Inflammatory macrophage treated with lipopolysaccharide for 4 hours (primary cell): Measurements from ENCODE around the gene CEACAM5.
"Not testable (repeated sequence)": the region's sequence is repeated elsewhere in the genome, so short reads cannot be mapped to it uniquely, and the experiment has no call there.

ENCODE experiments used
- DNase-seq: peaks from one replicate; pipeline ENCODE4 v3.0.0-alpha.2; 2020

CEACAM5 gene

DNA sequence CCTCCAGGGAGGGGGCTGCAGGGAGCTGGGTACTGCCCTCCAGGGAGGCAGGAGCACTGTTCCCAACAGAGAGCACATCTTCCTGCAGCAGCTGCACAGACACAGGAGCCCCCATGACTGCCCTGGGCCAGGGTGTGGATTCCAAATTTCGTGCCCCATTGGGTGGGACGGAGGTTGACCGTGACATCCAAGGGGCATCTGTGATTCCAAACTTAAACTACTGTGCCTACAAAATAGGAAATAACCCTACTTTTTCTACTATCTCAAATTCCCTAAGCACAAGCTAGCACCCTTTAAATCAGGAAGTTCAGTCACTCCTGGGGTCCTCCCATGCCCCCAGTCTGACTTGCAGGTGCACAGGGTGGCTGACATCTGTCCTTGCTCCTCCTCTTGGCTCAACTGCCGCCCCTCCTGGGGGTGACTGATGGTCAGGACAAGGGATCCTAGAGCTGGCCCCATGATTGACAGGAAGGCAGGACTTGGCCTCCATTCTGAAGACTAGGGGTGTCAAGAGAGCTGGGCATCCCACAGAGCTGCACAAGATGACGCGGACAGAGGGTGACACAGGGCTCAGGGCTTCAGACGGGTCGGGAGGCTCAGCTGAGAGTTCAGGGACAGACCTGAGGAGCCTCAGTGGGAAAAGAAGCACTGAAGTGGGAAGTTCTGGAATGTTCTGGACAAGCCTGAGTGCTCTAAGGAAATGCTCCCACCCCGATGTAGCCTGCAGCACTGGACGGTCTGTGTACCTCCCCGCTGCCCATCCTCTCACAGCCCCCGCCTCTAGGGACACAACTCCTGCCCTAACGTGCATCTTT lies 7.8 kb upstream of the CEACAM5 start:
- no peak for DNase-seq

DNA sequence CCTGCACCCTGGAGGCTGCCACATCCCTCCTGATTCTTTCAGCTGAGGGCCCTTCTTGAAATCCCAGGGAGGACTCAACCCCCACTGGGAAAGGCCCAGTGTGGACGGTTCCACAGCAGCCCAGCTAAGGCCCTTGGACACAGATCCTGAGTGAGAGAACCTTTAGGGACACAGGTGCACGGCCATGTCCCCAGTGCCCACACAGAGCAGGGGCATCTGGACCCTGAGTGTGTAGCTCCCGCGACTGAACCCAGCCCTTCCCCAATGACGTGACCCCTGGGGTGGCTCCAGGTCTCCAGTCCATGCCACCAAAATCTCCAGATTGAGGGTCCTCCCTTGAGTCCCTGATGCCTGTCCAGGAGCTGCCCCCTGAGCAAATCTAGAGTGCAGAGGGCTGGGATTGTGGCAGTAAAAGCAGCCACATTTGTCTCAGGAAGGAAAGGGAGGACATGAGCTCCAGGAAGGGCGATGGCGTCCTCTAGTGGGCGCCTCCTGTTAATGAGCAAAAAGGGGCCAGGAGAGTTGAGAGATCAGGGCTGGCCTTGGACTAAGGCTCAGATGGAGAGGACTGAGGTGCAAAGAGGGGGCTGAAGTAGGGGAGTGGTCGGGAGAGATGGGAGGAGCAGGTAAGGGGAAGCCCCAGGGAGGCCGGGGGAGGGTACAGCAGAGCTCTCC lies 6.9 kb upstream of the CEACAM5 start:
- DNase-seq, result peak; percentile 7

DNA sequence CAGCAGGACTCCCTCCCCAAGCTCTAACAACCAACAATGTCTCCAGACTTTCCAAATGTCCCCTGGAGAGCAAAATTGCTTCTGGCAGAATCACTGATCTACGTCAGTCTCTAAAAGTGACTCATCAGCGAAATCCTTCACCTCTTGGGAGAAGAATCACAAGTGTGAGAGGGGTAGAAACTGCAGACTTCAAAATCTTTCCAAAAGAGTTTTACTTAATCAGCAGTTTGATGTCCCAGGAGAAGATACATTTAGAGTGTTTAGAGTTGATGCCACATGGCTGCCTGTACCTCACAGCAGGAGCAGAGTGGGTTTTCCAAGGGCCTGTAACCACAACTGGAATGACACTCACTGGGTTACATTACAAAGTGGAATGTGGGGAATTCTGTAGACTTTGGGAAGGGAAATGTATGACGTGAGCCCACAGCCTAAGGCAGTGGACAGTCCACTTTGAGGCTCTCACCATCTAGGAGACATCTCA lies 6.2 kb upstream of the CEACAM5 start:
- no peak for DNase-seq

DNA sequence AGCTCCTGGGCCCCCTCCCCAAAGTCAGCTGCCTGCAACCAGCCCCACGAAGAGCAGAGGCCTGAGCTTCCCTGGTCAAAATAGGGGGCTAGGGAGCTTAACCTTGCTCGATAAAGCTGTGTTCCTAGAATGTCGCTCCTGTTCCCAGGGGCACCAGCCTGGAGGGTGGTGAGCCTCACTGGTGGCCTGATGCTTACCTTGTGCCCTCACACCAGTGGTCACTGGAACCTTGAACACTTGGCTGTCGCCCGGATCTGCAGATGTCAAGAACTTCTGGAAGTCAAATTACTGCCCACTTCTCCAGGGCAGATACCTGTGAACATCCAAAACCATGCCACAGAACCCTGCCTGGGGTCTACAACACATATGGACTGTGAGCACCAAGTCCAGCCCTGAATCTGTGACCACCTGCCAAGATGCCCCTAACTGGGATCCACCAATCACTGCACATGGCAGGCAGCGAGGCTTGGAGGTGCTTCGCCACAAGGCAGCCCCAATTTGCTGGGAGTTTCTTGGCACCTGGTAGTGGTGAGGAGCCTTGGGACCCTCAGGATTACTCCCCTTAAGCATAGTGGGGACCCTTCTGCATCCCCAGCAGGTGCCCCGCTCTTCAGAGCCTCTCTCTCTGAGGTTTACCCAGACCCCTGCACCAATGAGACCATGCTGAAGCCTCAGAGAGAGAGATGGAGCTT lies 4.7 kb upstream of the CEACAM5 start:
- DNase-seq, result no peak

DNA sequence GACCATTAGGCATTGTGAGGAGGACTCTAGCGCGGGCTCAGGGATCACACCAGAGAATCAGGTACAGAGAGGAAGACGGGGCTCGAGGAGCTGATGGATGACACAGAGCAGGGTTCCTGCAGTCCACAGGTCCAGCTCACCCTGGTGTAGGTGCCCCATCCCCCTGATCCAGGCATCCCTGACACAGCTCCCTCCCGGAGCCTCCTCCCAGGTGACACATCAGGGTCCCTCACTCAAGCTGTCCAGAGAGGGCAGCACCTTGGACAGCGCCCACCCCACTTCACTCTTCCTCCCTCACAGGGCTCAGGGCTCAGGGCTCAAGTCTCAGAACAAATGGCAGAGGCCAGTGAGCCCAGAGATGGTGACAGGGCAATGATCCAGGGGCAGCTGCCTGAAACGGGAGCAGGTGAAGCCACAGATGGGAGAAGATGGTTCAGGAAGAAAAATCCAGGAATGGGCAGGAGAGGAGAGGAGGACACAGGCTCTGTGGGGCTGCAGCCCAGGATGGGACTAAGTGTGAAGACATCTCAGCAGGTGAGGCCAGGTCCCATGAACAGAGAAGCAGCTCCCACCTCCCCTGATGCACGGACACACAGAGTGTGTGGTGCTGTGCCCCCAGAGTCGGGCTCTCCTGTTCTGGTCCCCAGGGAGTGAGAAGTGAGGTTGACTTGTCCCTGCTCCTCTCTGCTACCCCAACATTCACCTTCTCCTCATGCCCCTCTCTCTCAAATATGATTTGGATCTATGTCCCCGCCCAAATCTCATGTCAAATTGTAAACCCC lies 2.8 kb upstream of the CEACAM5 start:
- no peak for DNase-seq

DNA sequence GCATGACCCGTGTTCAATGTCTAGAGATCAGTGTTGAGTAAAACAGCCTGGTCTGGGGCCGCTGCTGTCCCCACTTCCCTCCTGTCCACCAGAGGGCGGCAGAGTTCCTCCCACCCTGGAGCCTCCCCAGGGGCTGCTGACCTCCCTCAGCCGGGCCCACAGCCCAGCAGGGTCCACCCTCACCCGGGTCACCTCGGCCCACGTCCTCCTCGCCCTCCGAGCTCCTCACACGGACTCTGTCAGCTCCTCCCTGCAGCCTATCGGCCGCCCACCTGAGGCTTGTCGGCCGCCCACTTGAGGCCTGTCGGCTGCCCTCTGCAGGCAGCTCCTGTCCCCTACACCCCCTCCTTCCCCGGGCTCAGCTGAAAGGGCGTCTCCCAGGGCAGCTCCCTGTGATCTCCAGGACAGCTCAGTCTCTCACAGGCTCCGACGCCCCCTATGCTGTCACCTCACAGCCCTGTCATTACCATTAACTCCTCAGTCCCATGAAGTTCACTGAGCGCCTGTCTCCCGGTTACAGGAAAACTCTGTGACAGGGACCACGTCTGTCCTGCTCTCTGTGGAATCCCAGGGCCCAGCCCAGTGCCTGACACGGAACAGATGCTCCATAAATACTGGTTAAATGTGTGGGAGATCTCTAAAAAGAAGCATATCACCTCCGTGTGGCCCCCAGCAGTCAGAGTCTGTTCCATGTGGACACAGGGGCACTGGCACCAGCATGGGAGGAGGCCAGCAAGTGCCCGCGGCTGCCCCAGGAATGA lies 1.5 kb upstream of the CEACAM5 start:
- DNase-seq, result peak; percentile 58

DNA sequence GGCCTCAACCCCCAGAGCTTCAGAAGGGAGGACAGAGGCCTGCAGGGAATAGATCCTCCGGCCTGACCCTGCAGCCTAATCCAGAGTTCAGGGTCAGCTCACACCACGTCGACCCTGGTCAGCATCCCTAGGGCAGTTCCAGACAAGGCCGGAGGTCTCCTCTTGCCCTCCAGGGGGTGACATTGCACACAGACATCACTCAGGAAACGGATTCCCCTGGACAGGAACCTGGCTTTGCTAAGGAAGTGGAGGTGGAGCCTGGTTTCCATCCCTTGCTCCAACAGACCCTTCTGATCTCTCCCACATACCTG lies 969 bp upstream of the CEACAM5 start:
- no peak for DNase-seq

DNA sequence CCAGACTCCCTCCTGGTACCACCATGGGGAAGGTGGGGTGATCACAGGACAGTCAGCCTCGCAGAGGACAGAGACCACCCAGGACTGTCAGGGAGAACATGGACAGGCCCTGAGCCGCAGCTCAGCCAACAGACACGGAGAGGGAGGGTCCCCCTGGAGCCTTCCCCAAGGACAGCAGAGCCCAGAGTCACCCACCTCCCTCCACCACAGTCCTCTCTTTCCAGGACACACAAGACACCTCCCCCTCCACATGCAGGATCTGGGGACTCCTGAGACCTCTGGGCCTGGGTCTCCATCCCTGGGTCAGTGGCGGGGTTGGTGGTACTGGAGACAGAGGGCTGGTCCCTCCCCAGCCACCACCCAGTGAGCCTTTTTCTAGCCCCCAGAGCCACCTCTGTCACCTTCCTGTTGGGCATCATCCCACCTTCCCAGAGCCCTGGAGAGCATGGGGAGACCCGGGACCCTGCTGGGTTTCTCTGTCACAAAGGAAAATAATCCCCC lies 505 bp upstream of the CEACAM5 start:
- no peak for DNase-seq

DNA sequence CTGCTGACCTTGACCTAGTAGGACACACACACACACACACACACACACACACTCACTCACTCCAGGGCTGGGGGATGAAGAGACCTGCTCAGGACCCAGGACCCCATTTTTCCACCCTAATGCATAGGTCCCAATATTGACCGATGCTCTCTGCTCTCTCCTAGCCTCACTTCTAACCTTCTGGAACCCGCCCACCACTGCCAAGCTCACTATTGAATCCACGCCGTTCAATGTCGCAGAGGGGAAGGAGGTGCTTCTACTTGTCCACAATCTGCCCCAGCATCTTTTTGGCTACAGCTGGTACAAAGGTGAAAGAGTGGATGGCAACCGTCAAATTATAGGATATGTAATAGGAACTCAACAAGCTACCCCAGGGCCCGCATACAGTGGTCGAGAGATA lies 1.1 kb downstream of the CEACAM5 start:
- not testable (repeated sequence) for DNase-seq

DNA sequence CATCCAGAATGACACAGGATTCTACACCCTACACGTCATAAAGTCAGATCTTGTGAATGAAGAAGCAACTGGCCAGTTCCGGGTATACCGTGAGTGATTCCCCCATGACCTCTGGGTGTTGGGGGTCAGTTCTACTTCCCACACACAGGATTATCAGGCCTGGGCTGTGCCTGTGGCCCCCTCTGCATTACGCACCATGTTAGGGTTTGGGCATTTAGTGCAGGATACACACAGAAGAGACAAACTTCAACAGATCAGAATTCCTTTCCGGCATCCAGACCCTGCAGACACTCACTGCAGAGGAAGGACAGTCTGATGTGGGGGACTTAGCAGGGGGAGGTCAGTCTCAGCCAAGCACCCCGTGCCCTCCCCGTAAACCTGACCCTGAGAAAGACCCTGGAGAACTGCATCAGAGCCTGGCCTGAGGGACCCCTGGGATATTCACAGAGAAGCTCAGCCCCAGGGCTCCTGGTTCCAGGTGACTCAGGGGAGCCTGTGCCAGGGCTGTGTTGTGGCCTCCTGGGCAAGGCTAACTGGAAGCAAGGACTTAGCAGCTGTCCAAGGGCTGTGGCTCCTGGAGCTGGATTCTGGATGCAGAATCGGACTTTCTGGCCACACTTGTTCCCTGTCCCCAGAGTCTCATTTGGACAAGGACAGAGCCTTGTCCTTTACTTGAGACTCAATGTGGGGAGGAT lies 1.7 kb downstream of the CEACAM5 start:
- DNase-seq, result no peak

DNA sequence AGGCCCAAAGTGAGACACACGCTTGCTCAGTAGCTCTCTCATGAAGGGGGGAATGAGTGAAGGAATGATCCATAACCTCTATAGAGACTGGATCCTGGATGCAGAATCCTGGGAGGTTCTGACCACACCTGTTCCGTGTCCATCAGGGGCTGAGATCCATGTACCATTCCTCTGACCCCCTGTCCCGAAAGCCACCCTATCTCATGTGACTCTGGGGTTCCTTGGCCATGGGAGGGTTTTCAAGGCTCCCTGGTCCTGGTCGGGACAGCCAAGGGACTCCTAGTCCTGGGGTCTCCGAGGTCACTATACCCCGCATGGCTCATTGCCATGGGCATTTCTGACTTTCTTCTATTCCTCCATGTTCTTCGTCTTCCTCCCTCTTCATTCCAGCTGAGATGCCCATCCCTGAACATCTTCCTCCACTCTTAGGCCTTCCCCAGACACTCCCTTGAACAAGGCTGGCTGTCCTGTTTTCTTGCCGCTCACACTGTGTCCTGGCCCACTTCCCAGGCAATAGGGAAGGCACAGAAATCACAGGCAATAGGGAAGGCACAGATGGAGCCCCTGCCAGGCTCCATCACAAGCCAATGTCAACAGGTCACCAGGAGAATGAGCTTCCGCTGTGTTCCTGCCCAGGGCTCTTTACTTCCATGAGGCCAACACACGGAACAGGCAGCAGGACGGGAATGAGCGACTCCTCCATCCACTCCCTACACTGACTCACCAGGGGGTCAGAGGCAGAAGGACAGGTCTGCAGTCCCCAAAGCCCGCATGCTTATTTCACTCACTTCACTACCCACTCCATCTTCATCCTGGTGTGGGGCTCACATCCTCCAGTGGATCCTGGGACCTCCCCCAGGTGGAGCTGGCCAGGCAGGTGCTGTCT lies 3.2 kb downstream of the CEACAM5 start:
- DNase-seq, result no peak

DNA sequence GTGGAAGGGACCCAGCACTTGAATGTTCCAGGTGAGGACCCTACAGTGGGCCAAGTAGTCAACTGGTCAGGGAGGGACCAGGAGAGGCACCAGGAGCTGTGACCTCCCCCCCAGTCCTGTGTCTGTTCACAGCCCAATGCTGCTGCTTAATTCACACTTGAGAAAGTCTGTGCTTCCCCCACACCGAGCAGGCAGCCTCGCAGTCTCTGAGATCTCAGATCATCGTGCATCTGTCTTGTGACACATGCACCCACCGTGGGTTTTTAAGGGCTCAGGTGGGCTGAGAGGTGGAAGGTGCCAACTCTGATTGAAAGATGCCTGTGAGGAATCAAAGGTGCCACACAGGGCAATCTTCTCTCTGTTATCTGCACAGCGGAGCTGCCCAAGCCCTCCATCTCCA lies 6.2 kb downstream of the CEACAM5 start:
- DNase-seq, result no peak

DNA sequence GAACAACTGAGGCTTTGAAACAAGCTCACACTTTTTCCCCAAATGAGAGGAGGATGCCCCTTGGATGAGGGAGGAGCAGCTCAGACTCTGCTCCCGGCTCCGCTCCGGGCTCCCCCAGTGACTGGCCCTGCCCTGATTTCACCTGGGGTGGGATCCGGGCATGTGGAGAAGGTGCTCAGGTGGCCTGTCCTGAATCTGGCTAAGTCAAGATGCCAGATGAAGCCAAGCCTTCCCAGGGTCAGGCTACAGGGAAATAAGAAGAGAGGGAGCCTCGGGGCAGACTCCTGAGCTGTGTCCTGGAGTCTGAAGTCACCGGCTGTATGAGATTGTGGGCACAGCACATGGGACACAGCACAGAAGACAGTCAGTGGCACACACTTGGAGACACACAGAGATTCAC lies 10.3 kb downstream of the CEACAM5 start:
- no peak for DNase-seq

DNA sequence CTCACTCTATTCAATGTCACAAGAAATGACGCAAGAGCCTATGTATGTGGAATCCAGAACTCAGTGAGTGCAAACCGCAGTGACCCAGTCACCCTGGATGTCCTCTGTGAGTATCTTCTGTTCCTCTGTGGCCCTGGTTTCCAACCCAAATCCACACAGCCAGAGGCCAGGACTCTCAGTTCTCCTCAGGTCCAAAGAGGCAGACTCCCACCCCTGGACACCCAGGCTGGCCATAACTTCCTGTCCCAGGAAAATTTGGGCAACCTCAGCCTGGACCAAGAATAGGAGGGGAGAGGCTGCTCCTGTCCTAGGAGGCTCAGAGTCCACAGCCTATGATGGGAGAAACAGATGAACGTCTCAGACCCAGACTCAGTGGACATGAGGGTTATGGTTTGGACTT lies 11.7 kb downstream of the CEACAM5 start:
- no peak for DNase-seq

DNA sequence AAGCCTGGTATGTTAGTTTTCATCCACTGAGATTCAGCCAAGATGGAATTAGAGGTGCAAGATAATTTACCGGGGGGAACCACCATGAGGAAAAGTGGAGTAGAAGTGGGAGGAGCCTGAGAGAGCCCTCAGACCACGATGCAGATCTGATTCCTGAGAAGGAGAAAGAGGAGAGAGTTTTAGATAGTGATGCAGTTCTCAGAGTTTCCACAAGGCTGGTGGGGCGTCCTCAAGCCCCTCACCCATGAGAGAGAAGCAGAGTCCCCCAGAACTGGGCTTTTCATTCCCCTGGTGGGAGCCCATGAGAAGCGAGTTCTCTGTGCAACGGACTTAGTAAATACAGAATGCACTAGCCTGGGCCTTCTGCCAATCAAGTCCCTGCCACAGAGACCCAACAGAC lies 18.1 kb downstream of the CEACAM5 start:
- no peak for DNase-seq

DNA sequence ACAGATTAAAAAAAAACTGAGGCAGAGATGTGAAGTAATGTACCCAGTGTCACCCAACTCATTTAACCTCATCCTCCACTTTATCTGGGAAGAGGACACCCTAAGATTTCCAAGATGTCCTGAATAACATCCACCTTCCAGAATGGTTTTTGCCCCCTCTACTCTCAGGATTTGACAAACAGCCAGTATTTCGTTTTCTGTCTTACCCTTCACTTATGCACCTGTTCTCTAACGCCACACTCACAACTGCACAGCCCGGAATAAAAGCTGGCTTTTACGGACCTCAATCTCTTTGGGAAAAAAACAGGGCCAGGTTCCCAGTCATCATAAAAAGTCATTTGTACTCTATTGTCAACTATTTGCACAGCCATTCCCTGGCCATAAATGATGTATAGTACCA lies 25.7 kb downstream of the CEACAM5 start:
- DNase-seq, result no peak

DNA sequence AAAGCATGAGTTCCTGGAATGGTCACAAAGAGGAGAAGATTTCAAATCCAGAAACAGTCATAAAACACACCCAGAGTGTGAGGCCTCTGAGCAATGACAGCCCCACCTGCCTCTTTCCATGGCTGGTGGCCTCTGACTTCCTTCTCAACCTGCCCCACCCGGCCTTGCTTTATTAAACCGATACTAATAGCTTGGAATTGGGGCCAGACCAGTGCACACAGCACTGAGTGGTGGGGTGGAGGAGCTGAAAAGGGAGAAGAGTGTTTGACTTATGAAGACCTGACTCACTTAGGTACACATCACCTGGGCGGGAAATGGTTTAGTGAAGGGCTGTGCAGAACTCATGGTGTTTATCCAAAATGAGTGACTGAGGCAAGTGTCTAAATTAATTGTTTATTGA lies 26.2 kb downstream of the CEACAM5 start:
- no peak for DNase-seq

DNA sequence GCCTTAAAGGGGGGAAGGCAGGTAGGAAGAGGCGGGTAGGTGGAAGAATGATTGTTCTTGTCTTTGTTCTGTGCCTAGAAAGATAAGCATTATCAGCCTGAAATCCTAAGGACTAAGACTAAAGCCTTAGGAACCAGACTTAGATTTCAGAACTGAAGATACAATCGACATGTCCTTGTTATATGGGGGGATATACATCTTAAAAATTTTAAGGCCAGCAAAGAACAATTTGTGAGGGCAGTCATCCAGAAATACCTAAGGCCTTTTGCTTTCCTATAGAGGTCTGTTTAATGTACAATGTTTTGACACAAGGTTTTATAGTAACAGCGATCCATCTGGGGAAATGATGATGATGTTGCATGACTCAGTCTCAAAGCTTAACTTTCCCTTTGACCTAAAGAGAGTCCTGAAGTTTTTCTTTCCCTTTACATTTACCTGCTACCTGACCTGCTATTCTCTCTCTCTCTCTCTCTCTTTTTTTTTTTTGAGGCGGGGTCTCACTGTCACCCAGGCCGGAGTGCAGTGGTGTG lies 26.7 kb downstream of the CEACAM5 start:
- no peak for DNase-seq

DNA sequence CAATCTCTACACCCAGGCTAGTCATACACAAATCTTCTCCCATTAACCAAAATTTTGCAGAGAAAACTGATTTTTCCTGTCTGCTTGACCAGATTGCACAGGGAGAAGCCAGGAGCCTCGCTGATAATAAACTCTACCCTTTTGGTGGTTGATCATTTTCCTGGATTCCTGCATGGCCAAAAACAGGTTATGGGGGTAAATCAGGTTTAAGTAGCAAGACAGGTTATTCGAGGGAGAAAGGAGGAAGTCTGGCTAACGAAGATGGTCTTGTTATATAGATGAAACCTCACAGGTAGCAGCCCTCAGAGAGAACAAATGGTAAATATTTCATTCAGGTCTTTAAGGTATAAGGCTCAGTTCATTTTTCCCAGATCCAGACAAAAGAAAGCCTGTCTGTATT lies 30.9 kb downstream of the CEACAM5 start:
- no peak for DNase-seq
